Measurements from ENCODE around the gene DCP1B. TPM values are rescaled to one million over a fixed set of nuclear protein-coding genes. Genes with fewer than 3 reads are reported as not detected.
A peak's percentile ranks its signal among the peaks of the same experiment; 100 is the strongest.

The DCP1B gene
- total and polyA plus RNA-seq, 2 experiments from 2014 or later, result 16.5 to 18.1 TPM

DNA sequence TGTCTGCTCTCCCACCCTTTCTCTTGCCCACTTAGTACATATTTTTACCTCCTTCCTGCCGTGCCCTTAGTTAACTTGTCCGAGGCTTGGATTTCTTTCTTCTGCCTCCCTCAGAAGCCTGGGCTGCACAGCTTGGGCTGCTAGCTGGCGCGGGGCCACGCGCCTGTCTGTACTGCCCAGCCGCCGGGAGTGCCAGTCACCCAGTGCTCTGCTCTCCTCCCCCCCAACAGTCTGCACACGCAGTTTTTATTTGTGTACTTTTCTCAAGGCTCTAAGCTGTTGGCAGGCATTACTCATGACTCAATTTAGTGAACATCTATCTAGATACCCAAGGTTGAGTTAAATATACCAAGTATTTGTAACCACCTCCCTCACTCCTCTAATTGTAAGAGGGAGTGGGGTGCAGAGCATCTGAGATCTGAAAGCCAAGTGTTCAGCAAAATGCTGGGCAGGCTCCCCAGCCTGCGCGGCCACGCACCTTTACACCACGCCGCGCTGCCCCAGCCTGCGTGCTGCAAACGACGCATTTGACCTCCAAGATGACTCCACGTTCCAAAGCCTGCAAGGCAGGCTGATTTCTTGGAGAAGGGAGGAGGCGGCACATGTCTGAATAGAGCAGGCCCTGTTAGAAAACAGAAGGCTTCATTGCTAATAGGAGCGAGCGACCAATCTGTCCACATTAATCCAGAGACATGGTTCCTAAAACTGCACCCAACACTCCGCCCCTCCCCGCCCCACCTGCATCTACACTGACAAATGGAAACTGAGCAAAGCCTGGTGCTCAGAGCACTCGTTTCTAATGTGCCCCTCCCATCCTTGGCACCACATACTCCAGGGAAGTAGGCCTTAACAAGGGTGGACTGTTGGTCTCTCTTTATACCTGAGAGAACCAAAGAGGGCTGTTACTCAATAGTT lies 67.6 kb downstream of the DCP1B start:
- H3F3A ChIP-seq (ENCODE audit: insufficient read depth), result no peaks in the 10 kb centered on the region
- no peaks in the 10 kb centered on the region for H3K9me3 ChIP-seq (ENCODE audit: low read depth)
- H3K27me3 ChIP-seq (replicated peaks; ENCODE audit: insufficient read depth), result no peaks in the 10 kb centered on the region
- H4K20me1 ChIP-seq (ENCODE audit: insufficient read depth), result no peaks in the 10 kb centered on the region
- peak; percentile 84 for DNase-seq
- no peaks in the 10 kb centered on the region; the same call in 1 of the 2 replicates for H3K4me1 ChIP-seq (ENCODE audit: insufficient read depth)
- no peak overlapping the region for H3K4me2 ChIP-seq (ENCODE audit: unreplicated experiment)
- no peak overlapping the region for H3K27ac ChIP-seq
- in situ Hi-C loops (cut with MboI), result loop anchor here (5.0 to 10.0 kb wide), 2 partner anchors 124 to 282 kb away; no protein-coding TSS in a partner anchor
- 63 to 65% methylated on average over 25 of the region's 25 CpGs for WGBS, 2 experiments (ENCODE audit: low coverage in 1 of 2, low lambda C conversion rate in 2 of 2, missing lambda C conversion rate in 2 of 2)
- TF ChIP-seq EZH2 (IDR thresholded peaks at IDR 0.05; ENCODE audit: insufficient read depth, poor library complexity, severe bottlenecking), result no peak
- TF ChIP-seq EZH2phosphoT487 (IDR thresholded peaks at IDR 0.05; ENCODE audit: insufficient read depth, low read depth), result no peak
- H3K9me2 ChIP-seq (ENCODE audit: insufficient read depth), result no peaks in the 10 kb centered on the region
- H3K9ac ChIP-seq, result no peak overlapping the region
- no peak overlapping the region for H2AFZ ChIP-seq
- no peak overlapping the region for H3K4me3 ChIP-seq
- peaks cover 15% of the 10 kb centered on the region; the same call in 1 of the 2 replicates for H3K36me3 ChIP-seq (ENCODE audit: low read depth)
- no peaks in the 10 kb centered on the region for H3K79me2 ChIP-seq (ENCODE audit: insufficient read depth)

GRCh38 chr12:1935700-1936378 lies 68.4 kb downstream of the DCP1B start:
- no peaks in the 10 kb centered on the region for H3K9me3 ChIP-seq (ENCODE audit: low read depth)
- in situ Hi-C loops (cut with MboI), result loop anchor here (5.0 to 10.0 kb wide), 2 partner anchors 124 to 281 kb away; no protein-coding TSS in a partner anchor

DNA sequence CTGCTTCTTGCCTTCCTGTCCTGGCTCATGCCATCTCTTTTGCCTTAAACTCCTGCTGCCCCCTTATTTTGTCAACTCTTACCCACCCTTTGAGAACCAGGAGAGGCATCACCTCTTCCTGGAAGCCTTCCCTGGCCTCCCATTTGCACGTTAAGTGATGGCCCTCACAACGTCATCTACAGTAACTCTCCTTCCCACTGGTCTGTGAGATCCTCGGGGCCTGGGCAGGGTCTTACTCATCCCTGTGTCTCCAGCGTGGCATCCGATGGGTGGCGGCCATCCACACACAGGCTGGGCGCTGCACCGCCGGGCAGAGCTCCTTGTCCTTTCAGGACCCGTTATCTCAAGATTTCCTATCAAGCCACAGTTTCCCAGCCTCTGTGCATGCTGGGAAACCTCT lies 69.0 kb downstream of the DCP1B start:
- DNase-seq, result no peak
- no peak overlapping the region for H2AFZ ChIP-seq
- WGBS, 2 experiments (ENCODE audit: low coverage in 1 of 2, low lambda C conversion rate in 2 of 2, missing lambda C conversion rate in 2 of 2), result 78 to 82% methylated on average over 10 of the region's 10 CpGs
- no peaks in the 10 kb centered on the region for H3K9me3 ChIP-seq (ENCODE audit: low read depth)
- no peak overlapping the region for H3K27ac ChIP-seq
- H4K20me1 ChIP-seq (ENCODE audit: insufficient read depth), result no peaks in the 10 kb centered on the region
- H3K9me2 ChIP-seq (ENCODE audit: insufficient read depth), result no peaks in the 10 kb centered on the region
- no peak overlapping the region for H3K4me3 ChIP-seq
- no peaks in the 10 kb centered on the region for H3K27me3 ChIP-seq (replicated peaks; ENCODE audit: insufficient read depth)
- no peaks in the 10 kb centered on the region; the same call in 1 of the 2 replicates for H3K4me1 ChIP-seq (ENCODE audit: insufficient read depth)
- H3K36me3 ChIP-seq (ENCODE audit: low read depth), result peaks cover 8% of the 10 kb centered on the region; the same call in 1 of the 2 replicates
- H3F3A ChIP-seq (ENCODE audit: insufficient read depth), result no peaks in the 10 kb centered on the region
- no peak for TF ChIP-seq EZH2 (IDR thresholded peaks at IDR 0.05; ENCODE audit: insufficient read depth, poor library complexity, severe bottlenecking)
- no peak for TF ChIP-seq EZH2phosphoT487 (IDR thresholded peaks at IDR 0.05; ENCODE audit: insufficient read depth, low read depth)
- H3K79me2 ChIP-seq (ENCODE audit: insufficient read depth), result no peaks in the 10 kb centered on the region
- no peak overlapping the region for H3K9ac ChIP-seq
- in situ Hi-C loops (cut with MboI), result loop anchor here (5.0 to 10.0 kb wide), 2 partner anchors 123 to 280 kb away; no protein-coding TSS in a partner anchor
- no peak overlapping the region for H3K4me2 ChIP-seq (ENCODE audit: unreplicated experiment)

More at GRCh38 chr12:1935700-1936378, 68.4 kb downstream of the DCP1B start:
- no peak overlapping the region for H3K4me2 ChIP-seq (ENCODE audit: unreplicated experiment)
- H3K27ac ChIP-seq, result no peak overlapping the region
- H3F3A ChIP-seq (ENCODE audit: insufficient read depth), result no peaks in the 10 kb centered on the region
- H3K9me2 ChIP-seq (ENCODE audit: insufficient read depth), result no peaks in the 10 kb centered on the region
- H3K9ac ChIP-seq, result no peak overlapping the region
- H3K27me3 ChIP-seq (replicated peaks; ENCODE audit: insufficient read depth), result no peaks in the 10 kb centered on the region
- DNase-seq, result no peak
- 80 to 81% methylated on average over 21 of the region's 21 CpGs for WGBS, 2 experiments (ENCODE audit: low coverage in 1 of 2, low lambda C conversion rate in 2 of 2, missing lambda C conversion rate in 2 of 2)
- TF ChIP-seq EZH2 (IDR thresholded peaks at IDR 0.05; ENCODE audit: insufficient read depth, poor library complexity, severe bottlenecking) (no peak), EZH2phosphoT487 (IDR thresholded peaks at IDR 0.05; ENCODE audit: insufficient read depth, low read depth) (no peak)
- H2AFZ ChIP-seq, result no peak overlapping the region
- H3K36me3 ChIP-seq (ENCODE audit: low read depth), result peaks cover 8% of the 10 kb centered on the region; the same call in 1 of the 2 replicates
- no peaks in the 10 kb centered on the region for H4K20me1 ChIP-seq (ENCODE audit: insufficient read depth)
- H3K4me1 ChIP-seq (ENCODE audit: insufficient read depth), result no peaks in the 10 kb centered on the region; the same call in 1 of the 2 replicates
- no peak overlapping the region for H3K4me3 ChIP-seq
- H3K79me2 ChIP-seq (ENCODE audit: insufficient read depth), result no peaks in the 10 kb centered on the region

DNA sequence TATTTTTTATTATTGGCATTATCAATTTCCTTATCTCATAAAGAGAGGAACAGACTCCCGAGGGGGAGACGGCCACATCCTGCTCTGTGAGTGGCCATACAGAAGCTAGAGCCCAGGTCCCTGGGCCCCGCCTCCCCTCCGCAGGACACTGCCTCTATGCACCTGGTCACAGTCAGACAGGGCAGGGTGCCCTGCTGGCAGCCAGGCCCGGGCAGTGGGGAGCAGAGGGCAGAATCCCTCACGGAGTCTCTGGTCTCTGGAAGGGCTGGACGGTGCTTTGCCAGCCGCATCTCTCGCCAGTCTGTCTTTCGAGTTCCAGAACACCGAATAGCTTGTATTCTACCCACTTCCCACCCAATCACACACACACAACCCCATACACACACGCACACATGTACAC lies 69.4 kb downstream of the DCP1B start:
- H3K27ac ChIP-seq, result no peak overlapping the region
- H3K79me2 ChIP-seq (ENCODE audit: insufficient read depth), result no peaks in the 10 kb centered on the region
- H2AFZ ChIP-seq, result no peak overlapping the region
- no peaks in the 10 kb centered on the region for H4K20me1 ChIP-seq (ENCODE audit: insufficient read depth)
- no peak overlapping the region for H3K9ac ChIP-seq
- H3K4me1 ChIP-seq (ENCODE audit: insufficient read depth), result no peaks in the 10 kb centered on the region; the same call in 1 of the 2 replicates
- no peak for TF ChIP-seq EZH2phosphoT487 (IDR thresholded peaks at IDR 0.05; ENCODE audit: insufficient read depth, low read depth)
- TF ChIP-seq EZH2 (IDR thresholded peaks at IDR 0.05; ENCODE audit: insufficient read depth, poor library complexity, severe bottlenecking), result no peak
- H3K4me3 ChIP-seq, result no peak overlapping the region
- H3K9me2 ChIP-seq (ENCODE audit: insufficient read depth), result no peaks in the 10 kb centered on the region
- peaks cover 8% of the 10 kb centered on the region; the same call in 1 of the 2 replicates for H3K36me3 ChIP-seq (ENCODE audit: low read depth)
- no peak for DNase-seq
- in situ Hi-C loops (cut with MboI), result loop anchor here (5.0 to 10.0 kb wide), 2 partner anchors 123 to 280 kb away; no protein-coding TSS in a partner anchor
- no peak overlapping the region for H3K4me2 ChIP-seq (ENCODE audit: unreplicated experiment)
- H3K27me3 ChIP-seq (replicated peaks; ENCODE audit: insufficient read depth), result no peaks in the 10 kb centered on the region
- 67 to 71% methylated on average over 12 of the region's 12 CpGs for WGBS, 2 experiments (ENCODE audit: low coverage in 1 of 2, low lambda C conversion rate in 2 of 2, missing lambda C conversion rate in 2 of 2)
- H3K9me3 ChIP-seq (ENCODE audit: low read depth), result no peaks in the 10 kb centered on the region
- no peaks in the 10 kb centered on the region for H3F3A ChIP-seq (ENCODE audit: insufficient read depth)
